ENCODE data around the gene SLC6A13.
"Not testable (repeated sequence)": the region's sequence is repeated elsewhere in the genome, so short reads cannot be mapped to it uniquely, and the experiment has no call there.

SLC6A13 gene

DNA sequence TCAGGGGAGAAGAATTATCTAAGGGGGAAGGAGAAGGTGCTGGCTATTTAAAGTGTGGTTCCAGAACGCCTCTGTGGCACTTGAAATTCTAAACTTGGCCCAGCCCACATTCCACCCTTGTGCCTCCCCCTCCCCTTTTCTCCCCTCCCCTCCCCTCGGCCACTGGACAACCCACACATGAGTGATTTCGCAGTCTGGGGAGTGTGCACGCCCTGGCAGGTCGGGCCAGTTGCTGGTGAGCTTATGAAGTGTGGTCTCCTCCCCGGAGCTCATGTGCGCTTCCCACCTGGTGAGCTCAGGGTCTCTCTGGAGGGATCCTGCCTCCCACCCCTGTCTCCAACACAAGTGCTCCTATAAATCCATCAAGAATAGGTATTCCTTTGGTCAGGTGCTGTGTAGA, at the start of gene SLC6A13:
SLC6A13 (minus strand) TSS at position 20 of the 400 bp plus-strand sequence. CDS start 2,784 bp downstream, outside the sequence.
- DNase-seq = no peak

DNA sequence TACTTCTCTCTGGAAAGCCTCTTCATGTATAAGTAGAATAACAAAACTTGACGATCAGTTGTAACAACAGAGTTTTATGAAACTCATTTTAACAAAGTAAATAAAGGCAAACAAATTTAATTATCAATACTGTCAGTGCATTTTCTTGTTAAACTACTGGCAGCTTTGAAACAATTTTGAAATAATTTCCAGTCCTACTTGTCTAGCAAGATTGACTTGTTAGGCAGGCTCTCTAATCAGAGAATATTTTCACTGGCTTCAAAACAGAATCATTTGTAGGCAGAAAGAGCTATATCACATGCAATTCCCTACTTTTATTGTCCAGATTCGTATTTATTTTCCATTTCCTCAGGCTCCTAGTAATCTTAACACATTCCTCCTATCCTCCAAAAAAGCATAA, 45.9 kb upstream of the SLC6A13 start:
- no peak for DNase-seq

DNA sequence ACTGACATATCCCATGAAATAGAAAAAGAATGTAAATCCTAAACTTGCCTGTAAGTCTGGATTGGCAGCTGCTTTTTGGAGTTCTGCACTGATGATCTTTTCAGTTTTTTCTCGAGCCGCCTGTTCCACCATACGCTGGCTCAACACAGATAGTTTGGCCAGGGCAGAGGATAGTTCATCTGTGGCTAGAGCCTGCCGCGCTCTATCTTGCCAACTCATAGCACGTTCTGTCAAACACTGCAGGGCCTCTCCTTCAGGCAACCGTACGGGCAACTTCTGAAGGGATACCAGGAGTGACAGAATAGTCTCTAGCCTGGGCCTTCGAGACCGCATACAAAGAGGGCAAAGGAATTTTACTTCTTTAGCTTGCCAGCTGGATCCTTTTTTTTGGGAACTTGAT, 44.8 kb upstream of the SLC6A13 start:
- no peak for DNase-seq

DNA sequence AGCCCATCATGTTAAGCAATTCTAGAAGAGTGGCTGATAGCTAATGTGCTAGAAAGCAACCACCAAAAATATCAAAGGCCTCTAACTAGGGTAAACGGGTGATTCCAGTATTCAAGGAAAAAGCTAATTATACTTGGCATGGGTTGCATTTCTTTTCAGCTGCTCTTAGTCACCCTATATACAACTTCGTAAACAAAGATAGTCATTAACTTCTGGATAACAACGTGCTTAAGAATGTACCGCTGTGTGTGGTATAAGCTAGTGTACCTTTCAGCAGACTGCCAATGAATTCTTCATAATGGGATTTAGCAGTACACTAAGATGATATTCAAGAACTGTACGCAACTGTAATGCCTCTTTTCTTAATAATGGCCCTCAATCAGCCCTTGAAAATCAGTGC, 42.2 kb upstream of the SLC6A13 start:
- no peak for DNase-seq

DNA sequence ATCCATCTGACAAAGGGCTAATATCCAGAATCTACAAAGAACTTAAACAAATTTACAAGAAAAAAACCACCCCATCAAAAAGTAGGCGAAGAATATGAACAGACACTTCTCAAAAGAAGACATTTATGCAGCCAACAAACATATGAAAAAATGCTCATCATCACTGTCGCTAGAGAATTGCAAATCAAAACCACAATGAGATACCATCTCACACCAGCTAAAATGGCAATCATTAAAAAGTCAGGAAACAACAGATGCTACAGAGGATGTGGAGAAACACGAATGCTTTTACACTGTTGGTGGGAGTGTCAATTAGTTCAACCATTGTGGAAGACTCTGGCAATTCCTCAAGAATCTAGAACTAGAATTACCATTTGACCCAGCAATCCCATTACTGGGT, 40.1 kb upstream of the SLC6A13 start:
- not testable (repeated sequence) for DNase-seq

DNA sequence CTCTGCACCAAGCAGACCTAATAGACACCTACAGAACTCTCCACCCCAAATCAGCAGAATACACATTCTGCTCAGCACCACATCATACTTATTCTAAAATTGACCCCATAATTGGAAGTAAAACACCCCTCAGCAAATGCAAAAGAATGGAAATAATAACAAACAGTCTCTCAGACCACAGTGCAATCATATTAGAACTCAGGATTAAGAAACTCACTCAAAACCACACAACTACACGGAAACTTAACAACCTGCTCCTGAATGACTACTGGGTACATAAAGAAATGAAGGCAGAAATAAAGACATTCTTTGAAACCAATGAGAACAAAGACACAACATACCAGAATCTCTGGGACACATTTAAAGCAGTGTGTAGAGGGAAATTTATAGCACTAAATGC, 37.5 kb upstream of the SLC6A13 start:
- not testable (repeated sequence) for DNase-seq

DNA sequence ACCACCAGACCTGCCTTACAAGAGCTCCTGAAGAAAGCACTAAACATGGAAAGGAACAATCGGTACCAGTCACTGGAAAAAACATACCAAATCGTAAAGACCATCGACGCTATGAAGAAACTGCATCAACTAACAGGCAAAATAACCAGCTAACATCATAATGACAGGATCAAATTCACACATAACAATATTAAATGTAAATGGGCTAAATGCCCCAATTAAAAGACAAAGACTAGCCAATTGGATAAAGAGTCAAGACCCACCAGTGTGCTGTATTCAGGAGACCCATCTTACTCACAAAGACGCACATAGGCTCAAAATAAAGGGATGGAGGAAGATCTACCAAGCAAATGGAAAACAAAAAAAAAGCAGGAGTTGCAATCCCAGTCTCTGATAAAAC, 36.9 kb upstream of the SLC6A13 start:
- DNase-seq = not testable (repeated sequence)

DNA sequence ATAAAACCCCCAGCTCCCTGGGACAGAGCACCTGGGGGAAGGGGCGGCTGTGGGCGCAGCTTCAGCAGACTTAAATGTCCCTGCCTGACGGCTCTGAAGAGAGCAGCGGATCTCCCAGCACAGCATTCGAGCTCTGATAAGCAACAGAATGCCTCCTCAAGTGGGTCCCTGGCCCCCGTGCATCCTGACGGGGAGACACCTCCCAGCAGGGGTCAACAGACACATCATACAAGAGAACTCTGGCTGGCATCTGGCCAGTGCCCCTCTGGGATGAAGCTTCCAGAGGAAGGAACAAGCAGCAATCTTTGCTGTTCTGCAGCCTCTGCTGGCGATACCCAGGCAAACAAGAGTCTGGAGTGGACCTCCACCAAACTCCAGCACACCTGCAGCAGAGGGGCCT, 35.4 kb upstream of the SLC6A13 start:
- not testable (repeated sequence) for DNase-seq

DNA sequence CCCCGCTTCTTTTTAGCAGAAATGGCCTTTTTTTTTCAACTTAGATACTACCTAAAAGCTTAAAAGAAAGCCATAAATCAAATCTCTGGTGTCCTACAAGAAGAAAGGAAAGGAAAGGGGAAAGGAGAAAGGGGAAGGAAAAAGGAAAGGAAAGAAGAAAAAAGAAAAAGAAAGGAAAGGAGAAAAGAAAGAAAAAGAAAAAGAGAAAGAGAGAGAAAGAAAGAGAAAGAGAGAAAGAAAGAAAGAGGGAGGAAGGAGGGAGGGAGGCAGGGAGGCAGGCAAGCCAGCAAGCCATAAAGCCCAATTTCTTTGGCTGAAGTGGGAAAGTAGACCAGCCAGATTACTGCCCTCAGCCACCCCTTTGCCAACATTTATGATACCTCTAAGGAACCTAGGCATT, 32.5 kb upstream of the SLC6A13 start:
- no peak for DNase-seq

DNA sequence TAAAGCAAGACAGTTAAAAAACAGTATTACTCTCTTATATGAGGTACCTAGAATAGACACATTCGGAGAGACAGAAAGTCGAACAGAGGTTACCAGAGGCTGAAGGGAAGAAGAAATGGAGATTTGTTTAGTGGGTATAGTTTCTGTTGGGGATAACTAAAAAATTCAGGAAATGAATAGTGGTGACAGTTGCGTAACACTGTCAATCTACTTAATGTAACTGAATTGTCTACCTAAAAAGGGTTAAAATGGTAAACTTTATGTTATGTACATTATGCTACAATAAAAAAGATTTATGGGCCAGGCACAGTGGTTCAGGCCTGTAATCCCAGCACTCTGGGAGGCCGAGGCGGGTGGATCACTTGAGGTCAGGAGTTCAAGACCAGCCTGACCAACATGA, 30.6 kb upstream of the SLC6A13 start:
- no peak for DNase-seq

DNA sequence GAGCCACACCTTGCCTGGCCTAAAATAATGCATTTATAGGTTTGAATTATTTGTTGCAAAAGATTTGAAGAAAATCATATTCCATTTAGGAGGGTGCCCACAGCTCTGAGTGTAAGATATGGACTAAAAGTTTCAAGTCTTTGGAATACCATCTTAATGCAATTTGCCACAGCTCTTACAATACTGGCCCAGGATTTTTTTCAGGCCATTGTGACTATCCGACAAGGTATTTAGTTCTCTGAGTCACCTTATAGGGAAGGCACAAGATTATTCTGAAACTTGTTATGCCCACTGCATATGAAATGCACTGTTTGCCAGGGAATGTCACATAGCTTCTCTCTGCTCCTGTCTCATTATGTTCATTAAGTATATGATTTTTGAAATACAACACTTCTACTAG, 29.6 kb upstream of the SLC6A13 start:
- peak; percentile 25 for DNase-seq

DNA sequence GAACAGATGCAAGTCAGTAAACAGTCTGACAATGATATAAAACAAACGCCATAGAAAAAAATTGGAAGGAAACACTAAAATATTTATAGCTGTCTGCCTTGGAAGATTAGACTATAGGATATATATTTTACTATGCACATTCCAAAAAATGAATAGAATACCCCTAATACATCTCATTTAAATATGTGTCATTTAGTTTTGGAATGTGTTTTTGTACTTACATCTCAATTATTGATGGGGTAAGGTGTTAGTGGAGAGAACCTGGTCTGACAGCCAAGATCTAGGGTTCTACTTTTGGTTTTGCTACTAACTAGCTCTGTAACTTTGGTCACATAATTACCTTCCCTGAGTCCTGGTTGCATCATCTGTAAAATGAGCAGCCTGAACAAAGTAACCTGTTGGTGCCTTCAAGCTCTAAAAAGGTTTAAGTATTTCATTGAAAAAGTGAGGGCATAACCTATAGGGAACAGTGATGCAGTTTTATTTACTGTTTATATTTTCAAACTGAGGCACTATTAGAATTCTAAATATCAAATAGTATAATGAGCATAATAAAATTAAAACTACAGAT, 28.6 kb upstream of the SLC6A13 start:
- no peak for DNase-seq

DNA sequence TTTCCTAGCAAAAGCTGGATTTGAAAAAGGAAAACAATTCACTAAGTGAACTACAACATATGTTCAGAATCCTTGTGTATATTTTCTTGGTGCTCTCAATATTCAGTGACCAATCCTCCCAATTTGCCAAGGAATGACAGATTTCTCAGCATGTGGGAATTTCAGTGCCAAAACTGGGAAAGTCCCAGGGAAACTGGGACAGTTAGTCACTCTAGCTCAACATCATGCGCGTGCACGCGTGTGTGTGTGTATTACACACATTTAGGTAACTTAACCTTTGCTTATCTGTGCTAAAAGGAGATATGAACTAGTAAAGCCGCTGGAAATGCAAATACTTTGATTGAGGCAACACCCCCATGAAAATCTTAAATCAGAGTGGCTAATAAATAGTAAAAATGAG, 26.1 kb upstream of the SLC6A13 start:
- DNase-seq = peak; percentile 58

DNA sequence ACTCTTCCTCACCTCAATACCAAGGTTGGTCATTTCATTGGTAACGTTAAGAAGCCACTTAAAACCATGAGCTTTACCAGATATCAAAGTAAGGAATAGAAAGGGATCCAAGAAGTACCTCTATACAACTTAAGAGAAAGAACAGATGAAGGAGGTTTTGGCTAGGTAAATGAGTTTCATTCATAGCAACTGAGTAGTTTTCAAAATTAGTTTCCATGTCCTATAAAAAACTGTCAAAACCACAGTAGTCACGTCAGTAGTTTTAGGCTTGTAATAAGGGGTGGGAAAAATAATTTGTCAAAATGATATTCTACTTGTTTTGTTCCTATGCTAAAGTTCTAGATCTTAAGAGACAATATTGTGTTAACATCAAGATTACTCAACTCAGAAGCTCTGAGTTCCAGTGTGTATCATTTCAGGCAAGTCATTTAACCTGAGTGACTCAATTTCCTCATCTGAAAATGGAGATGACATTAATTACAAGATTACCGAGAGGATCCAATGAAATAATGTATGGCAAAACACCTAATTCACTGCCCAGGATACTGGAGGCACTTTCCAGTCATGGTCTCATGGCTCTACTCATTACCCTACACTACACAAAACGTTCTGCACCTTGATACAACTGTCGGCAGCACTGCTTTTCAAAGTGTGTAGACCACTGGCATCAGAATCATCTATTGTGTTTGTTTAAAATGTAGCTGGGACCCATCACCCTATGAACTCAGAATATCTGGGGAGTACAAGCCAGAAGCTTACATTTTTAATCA, 24.1 kb upstream of the SLC6A13 start:
- no peak for DNase-seq

DNA sequence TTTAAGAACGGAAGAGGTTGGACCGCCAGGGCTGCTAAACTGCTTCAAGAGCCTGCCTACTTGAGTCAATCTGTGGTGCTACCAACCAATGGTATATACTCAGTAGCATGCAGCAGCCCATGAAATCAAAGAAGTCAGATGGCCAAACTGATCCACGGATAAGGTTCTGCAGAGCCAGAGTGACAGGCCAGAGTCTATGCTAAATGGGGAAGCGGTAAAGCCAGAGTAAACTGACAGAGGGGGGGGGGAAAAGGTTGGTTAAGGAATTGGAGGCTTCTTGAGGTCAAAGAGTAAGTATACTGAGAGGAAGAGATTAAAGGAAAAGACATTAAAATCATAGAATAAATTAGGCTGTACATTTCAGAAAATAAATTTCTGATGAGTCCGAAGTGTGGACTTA, 15.4 kb upstream of the SLC6A13 start:
- DNase-seq = no peak

DNA sequence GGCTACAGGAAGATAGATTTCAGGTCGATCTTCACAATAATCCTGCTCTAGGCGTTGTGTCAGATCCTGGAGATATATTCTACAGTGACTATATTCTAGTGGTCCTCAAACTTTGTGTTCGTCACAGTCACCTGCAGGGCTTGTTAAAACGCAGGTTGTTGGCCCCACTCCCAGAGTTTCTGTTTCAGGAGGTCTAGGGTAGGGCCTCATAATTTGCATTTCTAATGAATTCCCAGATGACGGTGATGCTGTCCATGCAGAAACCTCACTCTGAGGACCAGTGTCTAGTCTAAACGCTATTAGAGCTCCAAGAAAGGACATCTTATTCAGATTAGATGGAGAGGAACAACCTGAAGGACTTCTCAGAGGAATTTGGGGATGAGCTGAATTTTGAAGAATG, 13.2 kb upstream of the SLC6A13 start:
- DNase-seq = no peak

DNA sequence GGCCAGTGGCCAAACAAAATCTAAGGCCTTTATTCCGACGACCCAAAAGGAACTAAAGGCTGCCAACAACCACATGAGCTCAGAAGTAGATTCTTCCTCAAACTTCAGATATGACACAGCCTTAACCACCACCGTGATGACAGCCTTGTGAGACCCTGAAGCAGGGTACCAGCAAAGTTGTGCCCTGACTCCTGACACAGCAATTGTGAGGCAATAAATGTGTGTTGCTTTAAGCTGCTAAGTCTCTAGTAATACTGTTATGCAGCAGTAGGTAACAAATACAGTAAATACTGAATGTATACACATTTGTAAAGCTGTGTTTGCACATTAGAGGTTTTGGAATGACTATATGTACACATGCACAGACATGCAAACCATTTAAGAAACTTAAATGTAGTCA, 10.7 kb upstream of the SLC6A13 start:
- DNase-seq = no peak

DNA sequence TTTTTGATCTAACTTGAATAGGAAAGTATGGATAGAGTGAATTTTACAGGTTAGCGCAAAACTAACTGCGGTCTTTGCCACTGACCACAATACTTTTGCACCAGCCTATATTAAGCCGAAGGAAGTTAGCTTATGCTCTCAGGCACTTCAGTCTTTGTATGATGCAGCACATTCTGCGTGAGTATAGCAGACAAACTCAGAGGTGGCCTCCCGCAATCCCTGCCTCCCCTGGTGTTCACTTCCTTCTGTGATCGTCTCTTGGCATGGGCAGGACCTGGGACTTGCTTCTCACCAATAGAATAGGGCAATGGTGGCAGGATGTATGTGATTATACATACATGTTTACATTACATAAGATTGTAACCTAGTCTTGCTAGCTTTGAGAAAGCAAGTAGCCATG, 10.3 kb upstream of the SLC6A13 start:
- DNase-seq = no peak

DNA sequence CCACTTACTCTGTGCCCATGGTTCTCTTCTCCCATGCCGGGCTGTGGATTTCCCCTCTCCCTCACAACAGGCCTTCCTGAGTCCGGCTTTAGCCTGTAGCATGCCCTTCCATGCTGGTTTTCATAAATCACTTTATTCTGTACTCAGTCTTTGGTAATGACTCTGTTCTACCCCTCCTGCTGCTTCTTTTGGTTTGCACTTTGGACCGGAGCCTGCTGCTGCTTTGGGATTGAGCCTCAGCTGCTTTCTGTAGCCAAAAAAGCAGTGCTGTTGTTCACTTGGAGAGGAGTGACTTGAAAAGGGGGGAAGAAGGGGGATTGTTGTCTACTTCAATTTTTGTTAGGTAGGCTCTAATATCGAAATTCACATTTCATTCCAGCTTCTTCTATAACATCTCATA, 8.5 kb upstream of the SLC6A13 start:
- DNase-seq = no peak

DNA sequence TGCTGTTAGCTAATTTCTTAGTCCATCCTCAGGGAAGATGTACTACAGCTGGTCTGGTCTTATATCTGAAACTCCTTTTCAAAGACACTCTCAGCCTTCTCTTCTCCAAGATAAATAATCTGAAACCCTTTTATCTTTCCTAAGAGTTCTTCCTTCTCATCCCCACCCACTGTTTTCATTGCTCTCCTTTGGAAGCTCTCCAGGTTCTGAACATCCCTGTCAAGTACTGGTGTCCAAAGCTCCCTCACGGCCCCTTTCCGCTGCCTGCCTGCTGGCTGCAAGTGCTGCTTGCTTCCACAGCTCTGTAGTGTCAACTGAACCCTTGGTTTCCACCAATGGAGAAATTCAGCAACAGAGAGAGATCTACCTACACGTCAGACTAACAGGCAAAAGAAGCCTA, 6.6 kb upstream of the SLC6A13 start:
- DNase-seq = no peak

DNA sequence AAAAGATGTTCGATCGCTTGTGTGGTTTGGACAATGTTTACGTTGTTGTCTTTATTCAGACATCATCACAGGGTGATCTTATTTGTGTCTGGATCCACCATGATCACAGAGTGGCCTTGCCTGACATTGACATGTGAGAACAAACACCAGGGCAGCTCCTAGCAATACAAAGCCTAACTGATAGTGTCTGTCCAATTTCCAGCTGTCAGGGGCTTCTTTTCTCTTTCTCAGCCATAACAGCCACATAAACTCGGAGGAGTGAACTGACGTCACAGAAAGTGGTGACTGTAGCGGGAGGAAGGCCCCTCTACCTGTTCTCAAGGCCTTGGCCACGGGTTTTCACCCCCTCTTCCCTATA, 5.8 kb upstream of the SLC6A13 start:
- no peak for DNase-seq

DNA sequence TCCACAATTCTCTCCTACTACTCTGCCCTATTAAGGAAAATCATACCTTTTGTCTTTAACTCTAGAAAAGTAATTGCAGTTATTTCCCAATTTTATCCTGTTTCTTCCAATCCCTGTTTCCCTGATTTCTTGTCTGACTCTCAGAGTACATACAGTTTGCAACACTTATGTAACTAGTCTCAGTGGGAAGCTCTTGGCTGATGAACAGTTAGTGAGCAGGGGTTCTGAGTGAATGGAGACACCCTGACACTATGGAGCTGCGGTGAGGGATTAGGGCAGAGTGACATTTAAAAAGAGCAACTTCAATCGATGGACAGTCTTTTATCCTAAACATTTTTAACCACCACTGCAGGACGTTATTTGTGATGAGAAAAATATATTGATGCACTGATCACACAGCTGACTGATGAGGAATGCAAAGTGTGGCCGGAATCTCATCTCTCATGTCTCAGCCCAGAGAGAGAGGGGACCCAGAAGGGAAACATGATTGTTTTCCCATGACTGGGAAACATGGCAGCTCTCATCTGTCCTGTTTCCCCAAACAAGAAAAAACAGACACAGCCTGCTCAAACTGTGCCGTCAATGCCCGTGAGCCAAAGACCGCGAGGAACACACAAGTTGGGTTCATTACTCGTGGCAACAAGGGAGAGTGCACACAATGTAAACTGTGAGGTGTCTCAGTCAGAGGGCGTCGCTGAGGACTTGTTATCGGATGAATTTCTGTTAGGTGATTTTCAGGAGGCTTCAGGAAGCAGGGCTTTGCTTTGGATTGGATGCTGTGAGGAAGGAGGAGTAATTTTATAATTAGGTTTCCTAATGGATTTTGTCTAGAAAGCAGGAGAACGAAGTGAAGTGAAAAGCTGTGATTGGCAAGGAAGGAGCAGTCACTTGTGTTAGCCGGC, 5.2 kb upstream of the SLC6A13 start:
- DNase-seq = no peak

DNA sequence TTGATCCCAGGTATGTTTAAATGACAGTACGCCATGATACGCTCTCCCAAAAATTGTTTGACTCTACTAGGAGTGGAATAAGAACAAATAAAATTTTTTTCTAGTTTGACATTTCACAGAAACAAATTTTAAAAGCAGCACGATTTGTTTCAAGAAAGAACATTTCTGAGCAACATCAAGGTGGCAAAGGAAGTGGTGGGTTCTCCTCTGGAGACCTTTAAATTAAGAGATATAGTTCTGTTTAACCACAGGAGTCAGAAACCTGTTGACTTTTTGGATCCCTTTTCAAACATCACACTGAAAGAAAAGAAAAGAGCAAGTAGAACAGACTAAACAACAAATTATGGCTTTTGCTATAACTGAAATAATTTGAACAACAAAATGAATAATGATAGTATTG, 2.5 kb upstream of the SLC6A13 start:
- no peak for DNase-seq

DNA sequence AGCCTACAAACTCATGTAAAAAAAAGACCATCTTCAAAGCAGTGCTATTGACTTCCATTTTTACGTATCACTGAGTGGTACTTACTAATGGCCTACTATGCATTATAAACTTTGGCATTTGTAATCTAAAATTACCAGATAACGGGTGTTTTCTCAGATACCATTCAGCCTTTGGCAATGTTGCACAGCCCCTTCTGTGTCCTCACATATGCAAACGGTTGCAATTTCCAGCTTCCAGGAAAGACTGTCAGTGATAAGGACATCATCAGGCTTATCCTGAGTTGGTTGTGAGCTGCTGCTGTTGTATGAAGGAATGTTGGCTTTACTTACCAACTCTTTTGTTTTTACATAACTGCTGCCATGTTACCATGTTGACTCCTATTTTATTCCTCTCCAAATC, 1.6 kb upstream of the SLC6A13 start:
- no peak for DNase-seq

Data from EL (cell line).